Type B pancreatic cell (in vitro differentiated cells): ENCODE data around the gene SIRT6. TPM values are rescaled to one million over a fixed set of nuclear protein-coding genes. Genes with fewer than 3 reads are reported as not detected.
A peak's percentile ranks its signal among the peaks of the same experiment; 100 is the strongest.

Experiments
- DNase-seq: peaks from one replicate; pipeline ENCODE4 v3.0.0; 2021; ENCODE audit warnings: mixed read lengths; ENCODE audit not compliant: unreplicated experiment; ENCODE audit errors: extremely low spot score
- H3K27ac Mint-ChIP-seq: 2 replicates; pipeline ENCODE4 v1.8.0; 2021; ENCODE audit warnings: mild to moderate bottlenecking, mixed read lengths
- H3K27me3 Mint-ChIP-seq: 2 replicates; pipeline ENCODE4 v1.8.0; 2021; ENCODE audit warnings: mixed read lengths
- H3K36me3 Mint-ChIP-seq: 2 replicates; pipeline ENCODE4 v1.8.0; 2021; ENCODE audit warnings: mixed read lengths
- H3K4me1 Mint-ChIP-seq: one replicate; pipeline ENCODE4 v1.8.0; 2021; ENCODE audit warnings: mixed read lengths; ENCODE audit not compliant: unreplicated experiment
- H3K4me3 Mint-ChIP-seq: 2 replicates; pipeline ENCODE4 v1.8.0; 2021; ENCODE audit warnings: mild to moderate bottlenecking, mixed read lengths
- H3K9me3 Mint-ChIP-seq: 2 replicates; pipeline ENCODE4 v1.8.0; 2021; ENCODE audit warnings: mixed read lengths
- CTCF ChIP-seq: fragments of 200-600 bp; sonication (generic); conservative IDR thresholded peaks from 2 replicates; pipeline ENCODE4 v1.5.0; 2021; ENCODE audit warnings: antibody characterized with exemption, mild to moderate bottlenecking
- total RNA-seq: library from RNA; stranded (reverse); gene quantifications from 2 replicates; pipeline ENCODE4 v1.2.1, GENCODE V29; 2021; ENCODE audit warnings: low replicate concordance

SIRT6 gene
- total RNA-seq, 1 donor from 2014 or later: 29.2 TPM

- no peak for TF ChIP-seq CTCF
- H3K27me3 Mint-ChIP-seq: peaks cover 6% of the 10 kb centered on the region
- DNase-seq: no peak
- no peak overlapping the region for H3K27ac Mint-ChIP-seq
- peaks cover 11% of the 10 kb centered on the region for H3K4me1 Mint-ChIP-seq
- H3K4me3 Mint-ChIP-seq: peak overlapping the region; percentile 70
- H3K9me3 Mint-ChIP-seq: no peaks in the 10 kb centered on the region
- H3K36me3 Mint-ChIP-seq: no peaks in the 10 kb centered on the region
These were observed 1.8 kb upstream of the SIRT6 start for GRCh38 chr19:4183967-4184717.

- Mint-ChIP-seq H3K36me3 (no peaks in the 10 kb centered on the region), H3K9me3 (no peaks in the 10 kb centered on the region), H3K27ac (peak overlapping the region; percentile 76), H3K27me3 (no peaks in the 10 kb centered on the region), H3K4me3 (peak overlapping the region; percentile 82), H3K4me1 (peaks cover 7% of the 10 kb centered on the region)
- no peak for DNase-seq
- no peak for TF ChIP-seq CTCF
These were observed 1.3 kb downstream of the SIRT6 start for GRCh38 chr19:4181053-4181508.

GRCh38 chr19:4178990-4179389 is 3.4 kb downstream of the SIRT6 start:
- Mint-ChIP-seq H3K4me1 (peaks cover 7% of the 10 kb centered on the region), H3K27me3 (no peaks in the 10 kb centered on the region), H3K4me3 (peak overlapping the region; percentile 42), H3K9me3 (no peaks in the 10 kb centered on the region), H3K27ac (no peak overlapping the region), H3K36me3 (no peaks in the 10 kb centered on the region)
- no peak for TF ChIP-seq CTCF
- no peak for DNase-seq

GRCh38 chr19:4177146-4177545 is 5.2 kb downstream of the SIRT6 start:
- H3K36me3 Mint-ChIP-seq: no peaks in the 10 kb centered on the region
- no peak for DNase-seq
- TF ChIP-seq CTCF: no peak

GRCh38 chr19:4175669-4175931 is 6.8 kb downstream of the SIRT6 start:
- Mint-ChIP-seq H3K27me3 (peaks cover 14% of the 10 kb centered on the region), H3K36me3 (no peaks in the 10 kb centered on the region), H3K9me3 (no peaks in the 10 kb centered on the region), H3K27ac (no peak overlapping the region), H3K4me3 (no peak overlapping the region), H3K4me1 (no peaks in the 10 kb centered on the region)
- no peak for TF ChIP-seq CTCF
- DNase-seq: no peak

More at GRCh38 chr19:4177146-4177545, 5.2 kb downstream of the SIRT6 start:
- peaks cover under 1% of the 10 kb centered on the region for H3K4me1 Mint-ChIP-seq
- H3K4me3 Mint-ChIP-seq: no peak overlapping the region
- H3K9me3 Mint-ChIP-seq: no peaks in the 10 kb centered on the region
- H3K27me3 Mint-ChIP-seq: peaks cover 8% of the 10 kb centered on the region
- no peak overlapping the region for H3K27ac Mint-ChIP-seq
